ENCODE results near the gene SMYD3. TPM values are rescaled to one million over a fixed set of nuclear protein-coding genes. Genes with fewer than 3 reads are reported as not detected.

The SMYD3 gene
- total RNA-seq, 1 experiment from 2014 or later, result 35.1 TPM

DNA sequence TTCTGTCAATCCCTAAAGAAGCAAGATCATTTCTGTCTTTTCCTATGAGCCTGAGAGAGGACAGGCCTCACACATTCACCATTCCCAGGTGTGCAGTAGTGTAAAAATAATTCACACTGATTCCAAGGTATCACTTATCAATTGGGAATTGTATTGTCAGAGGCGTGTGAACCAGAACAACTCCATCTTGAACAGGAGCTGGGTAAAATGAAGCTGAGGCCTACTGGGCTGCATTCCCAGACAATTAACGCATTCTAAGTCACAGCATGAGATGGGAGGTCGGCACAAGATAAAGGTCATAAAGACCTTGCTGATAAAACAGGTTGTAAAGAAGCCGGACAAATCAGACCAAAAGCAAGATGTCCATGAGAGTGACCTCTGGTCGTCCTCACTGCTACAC lies 239.2 kb downstream of the SMYD3 start:
- Mint-ChIP-seq H3K9me3 (ENCODE audit: low read depth, unreplicated experiment) (no peaks in the 10 kb centered on the region), H3K27me3 (ENCODE audit: unreplicated experiment) (no peaks in the 10 kb centered on the region), H3K4me1 (ENCODE audit: low read depth, unreplicated experiment) (no peaks in the 10 kb centered on the region), H3K4me3 (ENCODE audit: low read depth, unreplicated experiment) (no peak overlapping the region), H3K36me3 (ENCODE audit: insufficient read depth, unreplicated experiment) (no peaks in the 10 kb centered on the region), H3K27ac (ENCODE audit: unreplicated experiment) (no peak overlapping the region)
- TF ChIP-seq, protein P1, sequence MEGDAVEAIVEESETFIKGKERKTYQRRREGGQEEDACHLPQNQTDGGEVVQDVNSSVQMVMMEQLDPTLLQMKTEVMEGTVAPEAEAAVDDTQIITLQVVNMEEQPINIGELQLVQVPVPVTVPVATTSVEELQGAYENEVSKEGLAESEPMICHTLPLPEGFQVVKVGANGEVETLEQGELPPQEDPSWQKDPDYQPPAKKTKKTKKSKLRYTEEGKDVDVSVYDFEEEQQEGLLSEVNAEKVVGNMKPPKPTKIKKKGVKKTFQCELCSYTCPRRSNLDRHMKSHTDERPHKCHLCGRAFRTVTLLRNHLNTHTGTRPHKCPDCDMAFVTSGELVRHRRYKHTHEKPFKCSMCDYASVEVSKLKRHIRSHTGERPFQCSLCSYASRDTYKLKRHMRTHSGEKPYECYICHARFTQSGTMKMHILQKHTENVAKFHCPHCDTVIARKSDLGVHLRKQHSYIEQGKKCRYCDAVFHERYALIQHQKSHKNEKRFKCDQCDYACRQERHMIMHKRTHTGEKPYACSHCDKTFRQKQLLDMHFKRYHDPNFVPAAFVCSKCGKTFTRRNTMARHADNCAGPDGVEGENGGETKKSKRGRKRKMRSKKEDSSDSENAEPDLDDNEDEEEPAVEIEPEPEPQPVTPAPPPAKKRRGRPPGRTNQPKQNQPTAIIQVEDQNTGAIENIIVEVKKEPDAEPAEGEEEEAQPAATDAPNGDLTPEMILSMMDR (IDR thresholded peaks at IDR 0.05; ENCODE audit: unreplicated experiment), result no peak
- BruUV-seq (replicated peaks), result no TSS peak
- intact Hi-C loops (cut with micrococcal nuclease; ENCODE audit: unreplicated experiment), result no loop called here
- no peak for DNase-seq
- CTCF ChIA-PET, result no interaction called here

DNA sequence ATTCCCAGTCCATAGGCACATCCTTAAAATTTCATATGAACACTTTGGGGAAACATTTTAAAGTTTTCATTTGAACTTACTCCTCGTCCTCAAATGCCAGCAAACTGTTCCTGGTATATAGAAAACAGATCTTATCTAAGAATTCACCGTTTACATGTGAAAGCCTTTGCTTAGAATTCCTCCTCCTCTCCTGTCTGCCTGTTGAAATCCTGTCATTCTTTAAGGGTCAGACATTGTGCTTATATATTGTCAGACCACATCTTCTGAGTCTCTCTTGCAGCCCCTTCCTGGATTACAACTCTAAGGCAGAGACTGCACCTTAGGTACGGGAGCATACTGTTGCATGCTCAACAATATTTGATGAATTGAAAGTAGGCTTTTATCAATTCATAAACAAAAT lies 239.7 kb downstream of the SMYD3 start:
- no peak overlapping the region for H3K27ac Mint-ChIP-seq (ENCODE audit: unreplicated experiment)
- no peaks in the 10 kb centered on the region for H3K27me3 Mint-ChIP-seq (ENCODE audit: unreplicated experiment)
- no TSS peak for BruUV-seq (replicated peaks)
- TF ChIP-seq, protein P1 (IDR thresholded peaks at IDR 0.05; ENCODE audit: unreplicated experiment), result no peak
- no peaks in the 10 kb centered on the region for H3K4me1 Mint-ChIP-seq (ENCODE audit: low read depth, unreplicated experiment)
- CTCF ChIA-PET, result no interaction called here
- no peaks in the 10 kb centered on the region for H3K36me3 Mint-ChIP-seq (ENCODE audit: insufficient read depth, unreplicated experiment)
- no peak overlapping the region for H3K4me3 Mint-ChIP-seq (ENCODE audit: low read depth, unreplicated experiment)
- no peak for DNase-seq
- no peaks in the 10 kb centered on the region for H3K9me3 Mint-ChIP-seq (ENCODE audit: low read depth, unreplicated experiment)
- intact Hi-C loops (cut with micrococcal nuclease; ENCODE audit: unreplicated experiment), result no loop called here

DNA sequence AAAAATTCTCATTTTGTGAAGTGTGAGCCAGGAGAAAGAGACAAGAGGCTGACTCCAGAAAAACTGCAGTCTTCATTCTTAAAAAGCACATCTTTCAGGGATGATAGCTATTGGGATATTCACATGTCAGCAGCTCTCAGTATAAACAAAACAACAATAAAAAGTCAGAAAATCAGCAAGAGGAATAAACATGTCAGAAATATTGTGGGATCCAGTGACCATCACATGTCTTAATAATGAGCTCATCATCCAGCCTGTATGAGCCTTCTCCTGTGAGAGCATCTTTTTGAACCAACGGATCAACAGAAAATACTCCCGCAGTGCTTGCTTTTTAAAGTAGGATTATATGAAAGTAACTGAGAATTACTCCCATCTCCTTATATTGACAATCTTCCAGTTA lies 241.6 kb downstream of the SMYD3 start:
- intact Hi-C loops (cut with micrococcal nuclease; ENCODE audit: unreplicated experiment), result no loop called here
- H3K36me3 Mint-ChIP-seq (ENCODE audit: insufficient read depth, unreplicated experiment), result no peaks in the 10 kb centered on the region

DNA sequence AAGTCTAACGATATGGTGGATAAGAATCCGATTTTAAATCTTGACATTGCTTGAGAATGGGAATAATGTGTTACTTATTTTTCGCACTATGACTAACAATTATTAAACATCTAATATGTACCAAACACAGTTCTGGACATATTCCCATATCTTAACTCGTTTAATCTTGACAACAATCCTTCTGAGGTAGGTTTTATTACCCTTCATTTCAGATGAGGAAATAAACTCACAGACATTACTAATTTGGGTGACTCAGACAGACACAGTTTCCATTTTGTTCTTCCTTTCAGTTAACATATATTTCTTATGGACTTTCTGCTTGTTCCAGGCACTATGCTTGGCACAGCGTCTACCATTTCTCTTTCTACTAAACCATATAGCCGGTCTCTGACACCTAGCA lies 244.8 kb downstream of the SMYD3 start:
- Mint-ChIP-seq H3K36me3 (ENCODE audit: insufficient read depth, unreplicated experiment) (no peaks in the 10 kb centered on the region), H3K27ac (ENCODE audit: unreplicated experiment) (no peak overlapping the region), H3K4me3 (ENCODE audit: low read depth, unreplicated experiment) (no peak overlapping the region), H3K4me1 (ENCODE audit: low read depth, unreplicated experiment) (no peaks in the 10 kb centered on the region), H3K27me3 (ENCODE audit: unreplicated experiment) (no peaks in the 10 kb centered on the region), H3K9me3 (ENCODE audit: low read depth, unreplicated experiment) (peaks cover 8% of the 10 kb centered on the region)
- CTCF ChIA-PET, result interaction anchor here (0.6 kb wide), 1 partner anchor 535 kb away, joined by 10 read pairs; no protein-coding TSS in a partner anchor
- intact Hi-C loops (cut with micrococcal nuclease; ENCODE audit: unreplicated experiment), result no loop called here
- no TSS peak for BruUV-seq (replicated peaks)
- no peak for DNase-seq
- TF ChIP-seq, protein P1 (IDR thresholded peaks at IDR 0.05; ENCODE audit: unreplicated experiment), result no peak

More for the DNA sequence above, 241.6 kb downstream of the SMYD3 start:
- H3K4me3 Mint-ChIP-seq (ENCODE audit: low read depth, unreplicated experiment), result no peak overlapping the region
- H3K9me3 Mint-ChIP-seq (ENCODE audit: low read depth, unreplicated experiment), result no peaks in the 10 kb centered on the region
- no peaks in the 10 kb centered on the region for H3K27me3 Mint-ChIP-seq (ENCODE audit: unreplicated experiment)
- CTCF ChIA-PET, result no interaction called here
- TF ChIP-seq, protein P1 (IDR thresholded peaks at IDR 0.05; ENCODE audit: unreplicated experiment), result no peak
- H3K27ac Mint-ChIP-seq (ENCODE audit: unreplicated experiment), result no peak overlapping the region
- BruUV-seq (replicated peaks), result no TSS peak
- no peak for DNase-seq
- no peaks in the 10 kb centered on the region for H3K4me1 Mint-ChIP-seq (ENCODE audit: low read depth, unreplicated experiment)
